PC-3 (cell line): ENCODE measurements around the gene PPP1R12B. TPM values are rescaled to one million over a fixed set of nuclear protein-coding genes. Genes with fewer than 3 reads are reported as not detected.

Experiments used
- ATAC-seq: fragments of 200-7000 bp; cut with Tn5 transposase; 2 replicates; pipeline ENCODE4 v1.9.1; 2020; ENCODE audit warnings: mild to moderate bottlenecking, moderate library complexity
- BruUV-seq: library from RNA; stranded (reverse); fragments of 400-500 nt; replicated peaks from 2 replicates; lab custom pipeline; 2021; lab: Mats Ljungman, UMichigan
- CTCF ChIA-PET: fragments of 300-600 bp; sonication (Branson Sonifier 250); formaldehyde crosslinking; loops from one replicate; lab custom pipeline; 2022; ENCODE audit warnings: antibody characterized with exemption; lab: Charles Lee
- POLR2A ChIA-PET: fragments of 300-600 bp; sonication (Branson Sonifier 250); formaldehyde crosslinking; loops from one replicate; lab custom pipeline; 2022; ENCODE audit warnings: antibody characterized with exemption; ENCODE audit not compliant: unreplicated experiment; lab: Charles Lee
- DNase-seq: peaks from one replicate; pipeline ENCODE4 v3.0.0-alpha.2; 2015
- H2AFZ ChIP-seq: fragments of 300-600 bp; sonication (generic); 2 replicates; pipeline ENCODE4 v1.6.0; 2016; ENCODE audit warnings: antibody characterized with exemption, low read length
- H3F3A ChIP-seq: fragments of 300-600 bp; sonication (generic); one replicate; pipeline ENCODE4 v1.6.0; 2017; ENCODE audit warnings: antibody characterized with exemption, low read length, control low read depth, mild to moderate bottlenecking; ENCODE audit not compliant: unreplicated experiment
- H3K27ac ChIP-seq: fragments of 300-600 bp; sonication (generic); 2 replicates; pipeline ENCODE4 v1.5.1; 2016; ENCODE audit warnings: mild to moderate bottlenecking, low read length
- H3K27me3 ChIP-seq: fragments of 300-600 bp; sonication (generic); 2 replicates; pipeline ENCODE4 v1.6.1; 2016; ENCODE audit warnings: low read length, mixed read lengths
- H3K36me3 ChIP-seq: fragments of 300-600 bp; sonication (generic); 2 replicates; pipeline ENCODE4 v1.6.1; 2016; ENCODE audit warnings: low read depth, mixed run types, low read length, mixed read lengths
- H3K4me1 ChIP-seq: fragments of 300-600 bp; sonication (generic); 2 replicates; pipeline ENCODE4 v1.5.1; 2016; ENCODE audit warnings: low read length; ENCODE audit not compliant: insufficient read depth
- H3K4me2 ChIP-seq: fragments of 300-600 bp; sonication (generic); 2 replicates; pipeline ENCODE4 v1.6.0; 2016; ENCODE audit warnings: low read length
- H3K4me3 ChIP-seq: fragments of 300-600 bp; sonication (generic); 2 replicates; pipeline ENCODE4 v1.5.1; 2016; ENCODE audit warnings: mild to moderate bottlenecking, low read length, mixed read lengths
- H3K79me2 ChIP-seq: fragments of 300-600 bp; sonication (generic); 2 replicates; pipeline ENCODE4 v1.6.1; 2017; ENCODE audit warnings: low read length, mixed read lengths
- H3K9ac ChIP-seq: fragments of 300-600 bp; sonication (generic); 2 replicates; pipeline ENCODE4 v1.6.0; 2016; ENCODE audit warnings: mild to moderate bottlenecking, low read length
- H3K9me2 ChIP-seq: fragments of 300-600 bp; sonication (generic); replicated peaks from 2 replicates; pipeline ENCODE4 v1.6.1; 2016; ENCODE audit warnings: mixed run types, low read length, mixed read lengths
- H3K9me3 ChIP-seq: fragments of 300-600 bp; sonication (generic); 2 replicates; pipeline ENCODE4 v1.6.1; 2016; ENCODE audit warnings: low read length, mixed read lengths
- H4K20me1 ChIP-seq: fragments of 300-600 bp; sonication (generic); 2 replicates; pipeline ENCODE4 v1.6.1; 2016; ENCODE audit warnings: low read length, mixed read lengths
- EZH2 ChIP-seq: fragments of 300-600 bp; sonication (generic); IDR thresholded peaks from one replicate; pipeline ENCODE4 v1.6.1; 2017; ENCODE audit warnings: antibody characterized with exemption, mild to moderate bottlenecking, low read length; ENCODE audit not compliant: unreplicated experiment
- EZH2phosphoT487 ChIP-seq: fragments of 300-600 bp; sonication (generic); IDR thresholded peaks from 2 replicates; pipeline ENCODE4 v1.6.1; 2018; ENCODE audit warnings: mild to moderate bottlenecking, antibody characterized with exemption, low read length, borderline replicate concordance
- intact Hi-C: fragments of 100-400 bp; cut with micrococcal nuclease; formaldehyde crosslinking; loops from 2 replicates; pipeline ENCODE4 v1.9.0; 2023
- total RNA-seq: library from RNA; depleted of rRNA; stranded (reverse); fragments of >200 nt; gene quantifications from 2 replicates; pipeline ENCODE4 v1.2.3, GENCODE V29; 2014; rRNA removed
- TF ChIP-seq, protein P1 (sequence below): fragments of 300-600 bp; sonication (generic); conservative IDR thresholded peaks from 2 replicates; pipeline ENCODE4 v1.5.1; 2017; ENCODE audit warnings: antibody characterized with exemption, low read depth, mild to moderate bottlenecking, low read length

Gene PPP1R12B
- total RNA-seq, 1 experiment from 2014 or later = 2.0 TPM

DNA sequence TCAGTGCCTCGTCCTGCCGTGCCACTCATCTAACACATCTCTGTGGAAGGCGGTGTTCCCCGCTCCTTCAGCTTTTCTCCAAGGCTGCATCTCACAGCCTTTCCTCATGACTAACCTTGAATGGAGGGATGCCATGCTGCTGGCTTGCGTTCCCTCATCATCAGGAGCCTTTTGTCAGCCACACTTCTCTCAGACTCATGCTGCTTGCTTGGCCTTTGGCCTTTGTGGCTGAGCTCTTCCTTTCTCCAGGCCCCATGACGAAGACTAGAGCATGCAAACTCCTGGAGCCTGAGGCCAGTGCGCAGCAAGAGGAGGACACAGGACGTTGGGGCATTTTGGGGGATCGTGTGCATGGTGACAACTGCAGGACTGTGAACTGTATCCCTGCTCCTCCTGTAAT, 291.0 kb downstream of the PPP1R12B start:
- H3K4me2 ChIP-seq = no peak overlapping the region
- H3K27me3 ChIP-seq = peaks cover 22% of the 10 kb centered on the region
- H3K4me1 ChIP-seq = no peaks in the 10 kb centered on the region
- ChIA-PET POLR2A (no interaction called here), CTCF (no interaction called here)
- TF ChIP-seq EZH2phosphoT487 (no peak), EZH2 (no peak)
- TF ChIP-seq, protein P1, sequence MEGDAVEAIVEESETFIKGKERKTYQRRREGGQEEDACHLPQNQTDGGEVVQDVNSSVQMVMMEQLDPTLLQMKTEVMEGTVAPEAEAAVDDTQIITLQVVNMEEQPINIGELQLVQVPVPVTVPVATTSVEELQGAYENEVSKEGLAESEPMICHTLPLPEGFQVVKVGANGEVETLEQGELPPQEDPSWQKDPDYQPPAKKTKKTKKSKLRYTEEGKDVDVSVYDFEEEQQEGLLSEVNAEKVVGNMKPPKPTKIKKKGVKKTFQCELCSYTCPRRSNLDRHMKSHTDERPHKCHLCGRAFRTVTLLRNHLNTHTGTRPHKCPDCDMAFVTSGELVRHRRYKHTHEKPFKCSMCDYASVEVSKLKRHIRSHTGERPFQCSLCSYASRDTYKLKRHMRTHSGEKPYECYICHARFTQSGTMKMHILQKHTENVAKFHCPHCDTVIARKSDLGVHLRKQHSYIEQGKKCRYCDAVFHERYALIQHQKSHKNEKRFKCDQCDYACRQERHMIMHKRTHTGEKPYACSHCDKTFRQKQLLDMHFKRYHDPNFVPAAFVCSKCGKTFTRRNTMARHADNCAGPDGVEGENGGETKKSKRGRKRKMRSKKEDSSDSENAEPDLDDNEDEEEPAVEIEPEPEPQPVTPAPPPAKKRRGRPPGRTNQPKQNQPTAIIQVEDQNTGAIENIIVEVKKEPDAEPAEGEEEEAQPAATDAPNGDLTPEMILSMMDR = no peak
- H3K9me3 ChIP-seq = no peaks in the 10 kb centered on the region
- no peaks in the 10 kb centered on the region for H3F3A ChIP-seq
- intact Hi-C loops = no loop called here
- H3K79me2 ChIP-seq = no peaks in the 10 kb centered on the region
- no peak overlapping the region for H3K4me3 ChIP-seq
- no peak overlapping the region for H3K27ac ChIP-seq
- no peak overlapping the region for H2AFZ ChIP-seq
- ATAC-seq (no peak), DNase-seq (no peak)
- H3K9ac ChIP-seq = no peak overlapping the region
- H3K36me3 ChIP-seq = no peaks in the 10 kb centered on the region
- H4K20me1 ChIP-seq = no peaks in the 10 kb centered on the region
- no TSS peak for BruUV-seq
- H3K9me2 ChIP-seq = no peaks in the 10 kb centered on the region

DNA sequence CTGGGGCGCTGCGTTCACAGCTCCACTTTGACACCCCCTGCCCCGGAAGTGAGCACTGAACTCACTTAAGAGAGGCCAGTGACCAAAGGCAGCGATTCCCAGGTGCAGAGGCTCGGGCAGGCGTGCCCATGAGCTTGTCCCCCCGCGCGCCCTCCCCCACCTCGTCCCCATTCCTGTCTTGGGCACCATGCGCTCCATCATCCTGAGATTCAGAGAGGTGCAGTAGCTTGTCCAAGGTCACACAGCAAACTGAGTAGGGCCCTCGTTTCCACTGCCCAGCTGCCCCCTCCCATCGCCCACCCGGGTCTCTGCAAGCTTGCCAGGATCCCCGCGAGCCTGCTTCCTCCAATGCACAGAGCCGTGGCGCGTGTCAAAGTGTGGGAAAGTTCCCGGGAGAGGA, 293.7 kb downstream of the PPP1R12B start:
- H3K9me2 ChIP-seq = no peaks in the 10 kb centered on the region
- ChIA-PET POLR2A (no interaction called here), CTCF (no interaction called here)
- no peak overlapping the region for H3K9ac ChIP-seq
- no peaks in the 10 kb centered on the region for H3K4me1 ChIP-seq
- no peak overlapping the region for H3K4me3 ChIP-seq
- H3F3A ChIP-seq = no peaks in the 10 kb centered on the region
- no peak overlapping the region for H3K4me2 ChIP-seq
- H4K20me1 ChIP-seq = no peaks in the 10 kb centered on the region
- DNase-seq (no peak), ATAC-seq (no peak)
- no peaks in the 10 kb centered on the region for H3K9me3 ChIP-seq
- H3K36me3 ChIP-seq = no peaks in the 10 kb centered on the region
- H2AFZ ChIP-seq = no peak overlapping the region
- peaks cover 24% of the 10 kb centered on the region for H3K27me3 ChIP-seq
- intact Hi-C loops = no loop called here
- H3K27ac ChIP-seq = no peak overlapping the region
- TF ChIP-seq EZH2 (no peak), EZH2phosphoT487 (no peak)
- TF ChIP-seq, protein P1 = no peak
- H3K79me2 ChIP-seq = no peaks in the 10 kb centered on the region
- BruUV-seq = no TSS peak

Other genes starting within 250 kb of the PPP1R12B start
- 0.04 TPM in 1 of 2 replicates, not detected in the other for gene GPR37L1, start 225.8 kb upstream of the PPP1R12B start, total RNA-seq
- gene ARL8A, start 204.0 kb upstream of the PPP1R12B start, total RNA-seq = 20.4 and 26.4 TPM in 2 replicates
- gene PTPN7, start 188.1 kb upstream of the PPP1R12B start, total RNA-seq = not detected in 2 replicates
- gene LGR6, start 154.9 kb upstream of the PPP1R12B start, total RNA-seq = 0.23 and 0.26 TPM in 2 replicates
- 54.5 and 70.3 TPM in 2 replicates for gene UBE2T, start 6.8 kb upstream of the PPP1R12B start, total RNA-seq